HEK293 (cell line): ENCODE data around the gene OSBPL10.

ENCODE experiments used
- CTCF ChIA-PET: fragments of 350-600 bp; formaldehyde crosslinking; extraction: SDS; loops from one replicate; lab custom pipeline; 2021; ENCODE audit warnings: antibody characterized with exemption; lab: Yijun Ruan, JAX
- POLR2A ChIA-PET: fragments of 300-600 bp; formaldehyde crosslinking; extraction: SDS; loops from one replicate; lab custom pipeline; 2020; ENCODE audit warnings: antibody characterized with exemption, inconsistent platforms; lab: Yijun Ruan, JAX
- H3K27ac ChIP-seq: fragments of 200-500 bp; sonication (Bioruptor generic); 2 replicates; pipeline ENCODE4 v1.5.1; 2014; ENCODE audit warnings: low read depth, low read length, control low read depth, inconsistent platforms; ENCODE audit errors: extremely low read depth
- H3K36me3 ChIP-seq, 2 experiments: fragments of 200-500 bp in 1 of 2; sonication (Bioruptor generic) in 1 of 2; 1 replicate in 1 of 2; 2 replicates in 1 of 2; pipeline ENCODE4 v1.5.1; 2014 to 2017; ENCODE audit warnings: inconsistent platforms in 2 of 2, low read length in 2 of 2; ENCODE audit not compliant: control insufficient read depth in 2 of 2, insufficient read depth in 1 of 2
- H3K4me1 ChIP-seq: fragments of 200-500 bp; sonication (Bioruptor generic); 2 replicates; pipeline ENCODE4 v1.5.1; 2014; ENCODE audit warnings: mild to moderate bottlenecking, low read length, inconsistent platforms; ENCODE audit not compliant: control insufficient read depth, insufficient read depth
- H3K4me3 ChIP-seq: 2 replicates; pipeline ENCODE4 v1.5.1; 2011; ENCODE audit warnings: low read depth, mild to moderate bottlenecking, control low read depth, low read length, moderate library complexity
- H3K9me3 ChIP-seq: fragments of 200-500 bp; sonication (Bioruptor generic); 2 replicates; pipeline ENCODE4 v1.5.1; 2014; ENCODE audit warnings: low read depth, low read length, inconsistent platforms; ENCODE audit not compliant: control insufficient read depth, insufficient read depth
- EGR2 ChIP-seq: fragments of 450-650 bp; formaldehyde crosslinking; IDR thresholded peaks from 2 replicates; pipeline ENCODE4 v1.5.1; 2016; ENCODE audit warnings: low read depth, missing biosample characterization, missing genetic modification characterization
- INSM2 ChIP-seq: fragments of 450-650 bp; formaldehyde crosslinking; IDR thresholded peaks from 2 replicates; pipeline ENCODE4 v1.5.1; 2016; ENCODE audit warnings: missing biosample characterization, missing genetic modification characterization
- KLF16 ChIP-seq: fragments of 450-650 bp; formaldehyde crosslinking; IDR thresholded peaks from 2 replicates; pipeline ENCODE4 v1.5.1; 2017; ENCODE audit warnings: missing biosample characterization, missing genetic modification characterization
- MYNN ChIP-seq: fragments of 450-650 bp; formaldehyde crosslinking; IDR thresholded peaks from 2 replicates; pipeline ENCODE4 v1.5.1; 2016; ENCODE audit warnings: missing biosample characterization, missing genetic modification characterization, borderline replicate concordance
- MZF1 ChIP-seq: fragments of 450-650 bp; formaldehyde crosslinking; IDR thresholded peaks from 2 replicates; pipeline ENCODE4 v1.5.1; 2017; ENCODE audit warnings: missing biosample characterization, missing genetic modification characterization, borderline replicate concordance
- PRDM1 ChIP-seq: fragments of 450-650 bp; formaldehyde crosslinking; IDR thresholded peaks from 2 replicates; pipeline ENCODE4; 2016; ENCODE audit warnings: missing biosample characterization, missing genetic modification characterization
- SCRT2 ChIP-seq: fragments of 450-650 bp; formaldehyde crosslinking; IDR thresholded peaks from 2 replicates; pipeline ENCODE4 v1.5.1; 2016; ENCODE audit warnings: missing biosample characterization, missing genetic modification characterization
- SP3 ChIP-seq: fragments of 450-650 bp; formaldehyde crosslinking; IDR thresholded peaks from 2 replicates; pipeline ENCODE4 v1.5.1; 2016; ENCODE audit warnings: missing biosample characterization, missing genetic modification characterization
- YY1 ChIP-seq: fragments of 450-650 bp; formaldehyde crosslinking; IDR thresholded peaks from 2 replicates; pipeline ENCODE4 v1.5.1; 2018; ENCODE audit warnings: missing biosample characterization, missing genetic modification characterization
- ZBTB17 ChIP-seq: fragments of 450-650 bp; formaldehyde crosslinking; IDR thresholded peaks from 2 replicates; pipeline ENCODE4 v1.5.1; 2016; ENCODE audit warnings: missing biosample characterization, missing genetic modification characterization
- ZBTB48 ChIP-seq: fragments of 450-650 bp; formaldehyde crosslinking; IDR thresholded peaks from 2 replicates; pipeline ENCODE4 v1.5.1; 2016; ENCODE audit warnings: missing biosample characterization, missing genetic modification characterization
- ZBTB49 ChIP-seq: fragments of 450-650 bp; formaldehyde crosslinking; IDR thresholded peaks from 2 replicates; pipeline ENCODE4 v1.5.1; 2016; ENCODE audit warnings: missing biosample characterization, missing genetic modification characterization, low read depth
- ZNF132 ChIP-seq: fragments of 450-650 bp; formaldehyde crosslinking; IDR thresholded peaks from 2 replicates; pipeline ENCODE4 v1.5.1; 2017; ENCODE audit warnings: missing biosample characterization, missing genetic modification characterization, borderline replicate concordance
- ZNF26 ChIP-seq: fragments of 450-650 bp; formaldehyde crosslinking; IDR thresholded peaks from 2 replicates; pipeline ENCODE4 v1.5.1; 2016; ENCODE audit warnings: missing biosample characterization, missing genetic modification characterization
- ZNF324 ChIP-seq: fragments of 450-650 bp; formaldehyde crosslinking; IDR thresholded peaks from 2 replicates; pipeline ENCODE4 v1.5.1; 2016; ENCODE audit warnings: missing biosample characterization, missing genetic modification characterization
- ZNF335 ChIP-seq: fragments of 450-650 bp; formaldehyde crosslinking; conservative IDR thresholded peaks from 2 replicates; pipeline ENCODE4 v1.5.1; 2016; ENCODE audit warnings: missing biosample characterization, missing genetic modification characterization
- ZNF391 ChIP-seq: fragments of 450-650 bp; formaldehyde crosslinking; IDR thresholded peaks from 2 replicates; pipeline ENCODE4 v1.5.1; 2016; ENCODE audit warnings: low read depth, missing biosample characterization, missing genetic modification characterization, borderline replicate concordance
- ZNF473 ChIP-seq: fragments of 450-650 bp; formaldehyde crosslinking; IDR thresholded peaks from 2 replicates; pipeline ENCODE4 v1.5.1; 2017; ENCODE audit warnings: missing biosample characterization, missing genetic modification characterization
- ZNF521 ChIP-seq: fragments of 450-650 bp; formaldehyde crosslinking; IDR thresholded peaks from 2 replicates; pipeline ENCODE4 v1.5.1; 2017; ENCODE audit warnings: missing biosample characterization, mild to moderate bottlenecking, missing genetic modification characterization
- ZNF529 ChIP-seq: fragments of 450-650 bp; formaldehyde crosslinking; IDR thresholded peaks from 2 replicates; pipeline ENCODE4 v1.5.1; 2017; ENCODE audit warnings: missing genetic modification characterization, missing biosample characterization; ENCODE audit not compliant: insufficient replicate concordance
- ZNF585B ChIP-seq: fragments of 450-650 bp; formaldehyde crosslinking; IDR thresholded peaks from 2 replicates; pipeline ENCODE4 v1.5.1; 2016; ENCODE audit warnings: missing biosample characterization, missing genetic modification characterization
- ZNF600 ChIP-seq: fragments of 450-650 bp; formaldehyde crosslinking; IDR thresholded peaks from 2 replicates; pipeline ENCODE4 v1.5.1; 2016; ENCODE audit warnings: missing biosample characterization, missing genetic modification characterization
- ZNF623 ChIP-seq: fragments of 450-650 bp; formaldehyde crosslinking; IDR thresholded peaks from 2 replicates; pipeline ENCODE4 v1.5.1; 2016; ENCODE audit warnings: missing biosample characterization, missing genetic modification characterization
- ZNF76 ChIP-seq: fragments of 450-650 bp; formaldehyde crosslinking; IDR thresholded peaks from 2 replicates; pipeline ENCODE4; 2016; ENCODE audit warnings: low read depth, missing biosample characterization, missing genetic modification characterization, borderline replicate concordance
- TF ChIP-seq, protein P1 (sequence below): IDR thresholded peaks from 2 replicates; pipeline ENCODE4 v1.6.1; 2011; ENCODE audit warnings: mild to moderate bottlenecking, low read depth, low read length, borderline replicate concordance

The OSBPL10 gene

DNA sequence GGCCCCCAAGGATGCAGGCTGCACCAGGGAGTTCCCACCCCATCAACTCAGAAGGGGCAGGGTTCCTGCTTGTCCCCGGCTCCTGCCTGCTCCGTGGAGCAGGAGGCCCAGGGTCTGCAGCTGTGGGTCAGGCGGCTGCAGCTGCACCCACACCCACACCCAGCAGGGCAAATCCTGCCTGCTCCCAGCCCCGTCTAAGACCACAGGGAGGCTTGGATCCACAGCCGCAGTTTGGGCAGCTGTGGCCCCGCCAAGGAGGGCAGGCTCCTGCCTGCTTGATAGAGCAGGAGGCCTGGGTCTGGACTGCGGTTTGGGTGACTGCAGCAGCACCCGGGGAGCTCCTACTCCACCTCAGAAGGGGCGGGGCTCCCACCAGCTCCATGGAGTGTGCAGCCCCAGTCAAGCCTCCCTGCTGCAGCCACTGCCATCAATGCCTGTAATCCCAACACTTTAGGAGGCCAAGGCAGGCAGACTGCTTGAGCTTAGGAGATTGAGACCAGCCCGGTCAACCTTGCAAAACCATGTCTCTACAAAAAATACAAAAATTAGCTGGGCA lies 163.6 kb downstream of the OSBPL10 start:
- POLR2A ChIA-PET = no interaction called here
- CTCF ChIA-PET = interaction anchor here (0.5 to 0.7 kb wide), 2 partner anchors 89 to 656 kb away, joined by 3 read pairs; no protein-coding TSS in a partner anchor
- Histone ChIP-seq H3K27ac (no peak overlapping the region), H3K9me3 (no peaks in the 10 kb centered on the region), H3K4me3 (no peak overlapping the region), H3K4me1 (no peaks in the 10 kb centered on the region), H3K36me3 (no peaks in the 10 kb centered on the region)
- TF ChIP-seq ZNF132 (no peak), ZNF473 (no peak), ZNF521 (no peak), ZNF26 (tag by site-specific recombination) (no peak), ZBTB17 (tag by site-specific recombination) (no peak), ZBTB49 (no peak), ZNF76 (tag by site-specific recombination) (no peak)

- H3K4me3 ChIP-seq = no peak overlapping the region
- H3K36me3 ChIP-seq = no peaks in the 10 kb centered on the region
- TF ChIP-seq INSM2 (no peak), MZF1 (tag by site-specific recombination) (no peak), ZNF529 (no peak), PRDM1 (tag by site-specific recombination) (no peak)
- ChIA-PET CTCF (no interaction called here), POLR2A (no interaction called here)
- H3K4me1 ChIP-seq = no peaks in the 10 kb centered on the region
- H3K27ac ChIP-seq = no peak overlapping the region
- H3K9me3 ChIP-seq = no peaks in the 10 kb centered on the region
These were observed 165.2 kb downstream of the OSBPL10 start for GRCh38 chr3:31815631-31816440.

DNA sequence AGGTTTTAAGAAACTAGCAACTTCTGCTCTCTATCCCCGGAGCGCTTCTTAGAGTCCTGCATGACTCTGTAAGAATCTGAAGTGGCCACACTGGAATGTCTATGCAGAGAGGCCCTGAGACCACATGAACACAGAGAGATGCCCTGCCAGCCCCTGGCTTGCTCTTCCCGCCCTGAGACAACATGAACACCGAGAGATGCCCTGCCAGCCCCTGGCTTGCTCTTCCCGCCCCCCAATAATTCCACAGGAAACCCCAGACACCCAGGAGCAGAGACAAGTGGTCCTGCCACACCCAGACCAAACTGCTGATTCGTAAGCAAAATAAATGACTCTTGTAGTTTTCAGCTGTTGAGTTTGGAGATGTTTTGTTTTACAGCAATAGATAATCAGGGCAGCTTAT lies 166.1 kb downstream of the OSBPL10 start:
- TF ChIP-seq YY1 (no peak), SP3 (tag by site-specific recombination) (no peak), SCRT2 (no peak), ZNF391 (tag by site-specific recombination) (no peak), ZNF335 (no peak), ZNF529 (no peak), ZNF600 (tag by site-specific recombination) (no peak), ZNF623 (tag by site-specific recombination) (no peak), ZBTB48 (tag by site-specific recombination) (no peak), ZNF585B (tag by site-specific recombination) (no peak), ZNF324 (no peak), ZNF132 (no peak), MYNN (tag by site-specific recombination) (no peak), EGR2 (tag by site-specific recombination) (no peak), KLF16 (no peak)
- TF ChIP-seq, protein P1, sequence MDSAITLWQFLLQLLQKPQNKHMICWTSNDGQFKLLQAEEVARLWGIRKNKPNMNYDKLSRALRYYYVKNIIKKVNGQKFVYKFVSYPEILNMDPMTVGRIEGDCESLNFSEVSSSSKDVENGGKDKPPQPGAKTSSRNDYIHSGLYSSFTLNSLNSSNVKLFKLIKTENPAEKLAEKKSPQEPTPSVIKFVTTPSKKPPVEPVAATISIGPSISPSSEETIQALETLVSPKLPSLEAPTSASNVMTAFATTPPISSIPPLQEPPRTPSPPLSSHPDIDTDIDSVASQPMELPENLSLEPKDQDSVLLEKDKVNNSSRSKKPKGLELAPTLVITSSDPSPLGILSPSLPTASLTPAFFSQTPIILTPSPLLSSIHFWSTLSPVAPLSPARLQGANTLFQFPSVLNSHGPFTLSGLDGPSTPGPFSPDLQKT = no peak
- Histone ChIP-seq H3K4me3 (no peak overlapping the region), H3K4me1 (no peaks in the 10 kb centered on the region), H3K27ac (no peak overlapping the region), H3K9me3 (no peaks in the 10 kb centered on the region), H3K36me3 (no peaks in the 10 kb centered on the region)
- POLR2A ChIA-PET = no interaction called here
- CTCF ChIA-PET = no interaction called here
